ENCODE data around the gene CFAP119. TPM values are rescaled to one million over a fixed set of nuclear protein-coding genes. Genes with fewer than 3 reads are reported as not detected.

The CFAP119 gene
- total RNA-seq, 4 donors from 2014 or later, result 3.7 to 12.6 (median 8.2) TPM

- peaks cover 0 to 8% (median 0%) of the 10 kb centered on the region in 4 donors for H3K4me1 ChIP-seq
- H3K36me3 ChIP-seq, result peaks cover 6 to 100% (median 56%) of the 10 kb centered on the region in 3 donors
- no peaks in the 10 kb centered on the region for H3K27me3 ChIP-seq
- no peak for DNase-seq (ENCODE audit: low spot score in 2 of 2)
- no peaks in the 10 kb centered on the region for H3K9me3 ChIP-seq
- H3K4me3 ChIP-seq, result no peak overlapping the region
- TF ChIP-seq POLR2A (IDR thresholded peaks at IDR 0.05) (no peak), CTCF (IDR thresholded peaks at IDR 0.05) (no peak), EP300 (IDR thresholded peaks at IDR 0.05) (no peak)
- WGBS, 2 donors, result 65 to 75% methylated on average over 6 of the region's 6 CpGs
- H3K27ac ChIP-seq, result no peak overlapping the region
Measured at GRCh38 chr16:30722443-30722842, 39.4 kb downstream of the CFAP119 start.

GRCh38 chr16:30721606-30722005 is 40.3 kb downstream of the CFAP119 start:
- Histone ChIP-seq H3K27ac (no peak overlapping the region), H3K4me1 (peaks cover 0 to 7% (median 0%) of the 10 kb centered on the region in 4 donors), H3K9me3 (no peaks in the 10 kb centered on the region), H3K4me3 (no peak overlapping the region), H3K27me3 (no peaks in the 10 kb centered on the region), H3K36me3 (peaks cover 6 to 100% (median 56%) of the 10 kb centered on the region in 3 donors)
- 90 to 94% methylated on average over 1 of the region's 1 CpG for whole genome bisulfite sequencing, 2 donors
- DNase-seq (ENCODE audit: low spot score in 2 of 2), result no peak
- TF ChIP-seq EP300 (IDR thresholded peaks at IDR 0.05) (no peak), CTCF (IDR thresholded peaks at IDR 0.05) (no peak), POLR2A (IDR thresholded peaks at IDR 0.05) (no peak)

GRCh38 chr16:30721167-30721566 is 40.7 kb downstream of the CFAP119 start:
- 93% methylated on average over 8 of the region's 8 CpGs for WGBS, 2 donors
- H3K9me3 ChIP-seq, result no peaks in the 10 kb centered on the region
- no peak overlapping the region for H3K27ac ChIP-seq
- TF ChIP-seq CTCF (IDR thresholded peaks at IDR 0.05), result no peak
- no peak for TF ChIP-seq EP300 (IDR thresholded peaks at IDR 0.05)
- TF ChIP-seq POLR2A (IDR thresholded peaks at IDR 0.05), result no peak
- peaks cover 6 to 100% (median 57%) of the 10 kb centered on the region in 3 donors for H3K36me3 ChIP-seq
- no peak for DNase-seq (ENCODE audit: low spot score in 2 of 2)
- H3K4me3 ChIP-seq, result no peak overlapping the region
- no peaks in the 10 kb centered on the region for H3K27me3 ChIP-seq
- H3K4me1 ChIP-seq, result peaks cover 0 to 3% (median 0%) of the 10 kb centered on the region in 4 donors

- H3K9me3 ChIP-seq, result no peaks in the 10 kb centered on the region
- DNase-seq (ENCODE audit: low spot score in 2 of 2), result no peak
- no peak overlapping the region for H3K27ac ChIP-seq
- H3K36me3 ChIP-seq, result peaks cover 6 to 100% (median 62%) of the 10 kb centered on the region in 3 donors
- 85 to 92% methylated on average over 8 to 9 of the region's 9 CpGs for WGBS, 2 donors
- no peaks in the 10 kb centered on the region for H3K4me1 ChIP-seq
- H3K27me3 ChIP-seq, result no peaks in the 10 kb centered on the region
- TF ChIP-seq POLR2A (IDR thresholded peaks at IDR 0.05) (no peak), EP300 (IDR thresholded peaks at IDR 0.05) (no peak), CTCF (IDR thresholded peaks at IDR 0.05) (no peak)
- H3K4me3 ChIP-seq, result no peak overlapping the region
Measured at GRCh38 chr16:30720694-30721093, 41.2 kb downstream of the CFAP119 start.

GRCh38 chr16:30720086-30720485 is 41.8 kb downstream of the CFAP119 start:
- Histone ChIP-seq H3K4me3 (no peak overlapping the region), H3K27me3 (no peaks in the 10 kb centered on the region), H3K9me3 (no peaks in the 10 kb centered on the region), H3K36me3 (peaks cover 6 to 100% (median 62%) of the 10 kb centered on the region in 3 donors), H3K27ac (no peak overlapping the region), H3K4me1 (no peaks in the 10 kb centered on the region)
- TF ChIP-seq EP300 (IDR thresholded peaks at IDR 0.05) (no peak), CTCF (IDR thresholded peaks at IDR 0.05) (no peak), POLR2A (IDR thresholded peaks at IDR 0.05) (no peak)
- WGBS, 2 donors, result 82 to 83% methylated on average over 11 of the region's 11 CpGs
- DNase-seq (ENCODE audit: low spot score in 2 of 2), result no peak

Data from tibial nerve (tissue), 4 donors.